ENCODE results near the gene CDCP2.
"Not testable (repeated sequence)": the region's sequence is repeated elsewhere in the genome, so short reads cannot be mapped to it uniquely, and the experiment has no call there.

The CDCP2 gene

DNA sequence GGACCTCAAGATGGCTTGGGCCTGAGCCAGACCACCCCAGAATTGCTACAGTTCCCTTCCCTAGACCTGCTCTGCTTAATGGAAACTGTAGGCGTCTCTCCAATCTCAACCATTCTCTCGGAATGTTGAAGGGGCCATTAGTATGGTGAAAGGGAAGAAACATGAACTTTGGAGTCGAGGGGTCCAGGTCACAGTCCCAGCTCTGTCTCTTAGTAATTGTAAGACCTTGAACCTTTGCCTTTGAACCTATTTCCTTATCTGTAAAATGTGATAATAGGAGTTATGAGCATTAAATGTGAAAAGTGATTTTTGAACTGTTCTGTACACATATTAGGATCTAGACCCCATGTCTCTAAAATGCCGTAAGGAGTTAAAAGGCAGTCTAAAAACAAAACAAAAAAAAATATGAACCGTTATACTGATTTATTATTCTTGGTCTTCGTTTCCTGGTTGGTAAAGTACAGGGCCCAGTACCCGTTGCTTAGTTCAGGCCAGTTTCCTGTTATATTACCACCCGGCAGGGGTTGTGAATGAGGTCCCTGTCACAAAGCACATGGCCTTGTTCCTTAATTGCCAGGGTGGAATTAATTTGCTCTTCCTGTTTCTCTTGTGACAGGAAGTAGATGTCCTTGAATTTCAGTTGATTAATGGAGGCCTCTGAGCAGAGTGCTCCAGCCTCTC is 57.1 kb downstream of the CDCP2 start:
- peaks cover 16 to 32% of the 10 kb centered on the region in 2 experiments for H3K4me1 ChIP-seq (ENCODE audit: control insufficient read depth in 1 of 2, insufficient read depth in 1 of 2, low read depth in 1 of 2, low read length in 1 of 2)
- H3K36me3 ChIP-seq, result peaks cover 25% of the 10 kb centered on the region
- H3K4me3 ChIP-seq (ENCODE audit: low read depth in 1 of 2, low read length in 1 of 2), result no peak overlapping the region
- H3K9me3 ChIP-seq, result no peaks in the 10 kb centered on the region
- H3K27me3 ChIP-seq, result no peaks in the 10 kb centered on the region
- TF ChIP-seq, protein P1, sequence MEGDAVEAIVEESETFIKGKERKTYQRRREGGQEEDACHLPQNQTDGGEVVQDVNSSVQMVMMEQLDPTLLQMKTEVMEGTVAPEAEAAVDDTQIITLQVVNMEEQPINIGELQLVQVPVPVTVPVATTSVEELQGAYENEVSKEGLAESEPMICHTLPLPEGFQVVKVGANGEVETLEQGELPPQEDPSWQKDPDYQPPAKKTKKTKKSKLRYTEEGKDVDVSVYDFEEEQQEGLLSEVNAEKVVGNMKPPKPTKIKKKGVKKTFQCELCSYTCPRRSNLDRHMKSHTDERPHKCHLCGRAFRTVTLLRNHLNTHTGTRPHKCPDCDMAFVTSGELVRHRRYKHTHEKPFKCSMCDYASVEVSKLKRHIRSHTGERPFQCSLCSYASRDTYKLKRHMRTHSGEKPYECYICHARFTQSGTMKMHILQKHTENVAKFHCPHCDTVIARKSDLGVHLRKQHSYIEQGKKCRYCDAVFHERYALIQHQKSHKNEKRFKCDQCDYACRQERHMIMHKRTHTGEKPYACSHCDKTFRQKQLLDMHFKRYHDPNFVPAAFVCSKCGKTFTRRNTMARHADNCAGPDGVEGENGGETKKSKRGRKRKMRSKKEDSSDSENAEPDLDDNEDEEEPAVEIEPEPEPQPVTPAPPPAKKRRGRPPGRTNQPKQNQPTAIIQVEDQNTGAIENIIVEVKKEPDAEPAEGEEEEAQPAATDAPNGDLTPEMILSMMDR (IDR thresholded peaks at IDR 0.05), result no peak
- peak overlapping the region; percentile 30 for H3K27ac ChIP-seq

DNA sequence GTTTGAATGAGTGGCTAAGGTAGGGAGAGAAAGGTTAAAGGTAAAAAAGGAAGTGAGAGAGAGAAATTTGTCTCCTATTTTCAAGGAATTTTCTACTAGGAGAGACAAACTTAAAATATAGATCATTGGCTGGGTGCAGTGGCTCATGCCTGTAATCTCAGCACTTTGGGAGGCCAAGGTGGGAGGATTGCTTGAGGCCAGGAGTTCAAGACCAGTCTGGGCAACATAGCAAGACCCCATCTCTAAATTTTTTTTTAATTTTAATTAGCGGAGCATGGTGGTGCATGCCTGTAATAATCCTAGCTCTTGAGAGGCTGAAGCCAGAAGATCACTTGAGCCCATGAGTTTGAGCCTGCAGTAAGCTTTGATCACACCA is 58.1 kb downstream of the CDCP2 start:
- H3K9me3 ChIP-seq; H3K4me3 ChIP-seq (ENCODE audit: low read depth in 1 of 2, low read length in 1 of 2); H3K27me3 ChIP-seq; H3K27ac ChIP-seq: not testable (repeated sequence)
- peaks cover 16 to 32% of the 10 kb centered on the region in 2 experiments for H3K4me1 ChIP-seq (ENCODE audit: control insufficient read depth in 1 of 2, insufficient read depth in 1 of 2, low read depth in 1 of 2, low read length in 1 of 2)
- peaks cover 27% of the 10 kb centered on the region for H3K36me3 ChIP-seq

DNA sequence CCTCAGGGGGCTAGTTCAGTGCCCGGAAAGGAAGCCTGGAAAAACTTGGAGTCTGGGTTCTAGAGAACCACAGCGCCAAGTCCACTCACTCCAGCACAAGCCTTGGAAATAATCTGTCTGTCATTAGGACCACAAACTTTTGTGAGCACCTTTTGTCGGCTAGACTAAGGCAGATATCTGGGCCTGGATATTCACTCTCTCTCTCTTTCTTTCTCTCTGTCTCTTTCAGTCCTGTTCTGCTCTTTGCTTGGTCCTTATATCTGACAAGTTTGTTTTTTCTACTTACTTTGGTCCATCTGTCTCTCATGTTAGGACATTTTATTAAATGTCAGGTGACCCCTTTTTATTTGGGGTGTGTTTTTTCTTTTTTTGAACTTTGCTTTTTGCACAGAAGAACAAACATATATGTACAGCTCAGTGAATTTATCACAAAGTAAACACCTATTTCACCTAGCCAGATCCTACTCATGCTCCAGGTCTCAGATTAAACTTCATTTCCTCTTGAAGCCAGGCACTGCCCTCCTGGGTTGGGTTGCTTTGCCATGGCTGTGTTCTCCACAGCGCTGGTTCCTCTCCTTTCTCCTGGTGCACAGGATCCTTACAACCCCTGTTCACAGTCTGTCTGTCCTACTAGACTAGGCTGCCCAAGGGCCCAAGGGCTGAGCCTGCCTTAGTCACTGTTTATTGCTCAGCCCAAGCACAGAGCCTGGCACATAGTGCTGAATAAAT is 58.6 kb downstream of the CDCP2 start:
- Histone ChIP-seq H3K36me3 (peaks cover 31% of the 10 kb centered on the region), H3K4me3 (ENCODE audit: low read depth in 1 of 2, low read length in 1 of 2) (no peak overlapping the region), H3K4me1 (ENCODE audit: control insufficient read depth in 1 of 2, insufficient read depth in 1 of 2, low read depth in 1 of 2, low read length in 1 of 2) (peaks cover 16 to 28% of the 10 kb centered on the region in 2 experiments), H3K27me3 (no peaks in the 10 kb centered on the region), H3K27ac (no peak overlapping the region), H3K9me3 (no peaks in the 10 kb centered on the region)
- TF ChIP-seq, protein P1 (IDR thresholded peaks at IDR 0.05), result no peak

DNA sequence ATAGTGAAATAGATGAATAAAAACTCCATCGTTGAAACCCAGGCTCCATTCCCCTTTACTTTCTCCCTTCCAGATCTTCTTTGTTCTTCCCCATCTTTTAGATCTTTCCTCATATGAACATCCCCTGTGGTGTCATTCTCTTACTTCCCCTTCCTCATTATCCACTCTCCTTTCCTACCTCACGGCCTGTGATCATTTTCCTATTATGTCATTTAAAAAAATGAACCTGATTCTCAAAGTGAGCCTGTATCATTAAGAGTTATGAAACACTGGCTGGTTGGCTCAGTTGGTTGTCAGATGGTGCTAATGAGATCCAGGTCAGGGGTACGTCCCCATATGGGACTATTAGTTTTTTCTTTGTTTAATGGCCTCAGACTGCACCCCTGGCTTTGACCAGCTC is 61.1 kb downstream of the CDCP2 start:
- Histone ChIP-seq H3K36me3 (peaks cover 27% of the 10 kb centered on the region), H3K4me3 (ENCODE audit: low read depth in 1 of 2, low read length in 1 of 2) (no peak overlapping the region), H3K27me3 (no peaks in the 10 kb centered on the region), H3K9me3 (no peaks in the 10 kb centered on the region), H3K4me1 (ENCODE audit: control insufficient read depth in 1 of 2, insufficient read depth in 1 of 2, low read depth in 1 of 2, low read length in 1 of 2) (peaks cover 16 to 25% of the 10 kb centered on the region in 2 experiments), H3K27ac (no peak overlapping the region)
- TF ChIP-seq, protein P1 (IDR thresholded peaks at IDR 0.05), result no peak

DNA sequence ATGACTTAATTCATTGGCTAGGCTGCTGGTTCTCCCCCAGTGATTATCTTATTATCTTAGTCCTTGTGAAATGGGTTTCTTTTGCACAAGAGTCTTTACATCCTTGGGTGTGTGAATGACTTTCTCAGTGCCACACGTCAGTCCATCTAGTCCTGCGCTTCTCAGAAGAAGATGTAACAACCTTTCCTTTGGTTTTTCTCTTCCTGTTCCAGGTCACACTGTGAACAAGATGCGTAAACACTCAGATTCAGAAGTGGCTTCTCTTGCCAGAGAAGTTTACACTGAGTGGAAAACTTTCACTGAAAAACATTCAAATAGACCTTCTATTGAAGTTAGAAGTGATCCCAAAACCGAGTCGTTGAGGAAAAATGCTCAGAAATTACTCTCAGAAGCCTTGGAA is 64.4 kb downstream of the CDCP2 start:
- no peaks in the 10 kb centered on the region for H3K9me3 ChIP-seq
- TF ChIP-seq, protein P1 (IDR thresholded peaks at IDR 0.05), result no peak

DNA sequence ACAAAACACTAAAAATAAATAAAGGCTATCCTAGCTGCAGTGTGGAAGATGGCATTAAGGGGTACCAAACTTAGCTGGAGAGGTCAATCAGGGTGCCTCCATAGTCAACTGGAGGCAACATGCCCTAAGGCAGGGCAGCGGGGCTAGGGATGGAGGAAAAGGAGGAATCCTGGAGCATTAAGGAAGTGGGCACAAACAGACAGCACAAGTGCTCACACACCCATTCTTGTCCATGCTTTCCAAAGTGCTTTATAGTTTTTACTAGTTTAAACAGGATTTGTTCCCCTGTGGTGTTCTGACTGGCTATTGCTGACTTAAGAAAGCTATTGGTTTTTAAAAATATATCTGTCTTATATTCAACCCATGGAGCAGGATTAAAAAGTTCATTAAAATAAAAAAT is 66.0 kb downstream of the CDCP2 start:
- H3K4me1 ChIP-seq (ENCODE audit: control insufficient read depth in 1 of 2, insufficient read depth in 1 of 2, low read depth in 1 of 2, low read length in 1 of 2), result peaks cover 5 to 8% of the 10 kb centered on the region in 2 experiments
- TF ChIP-seq, protein P1 (IDR thresholded peaks at IDR 0.05), result no peak
- H3K4me3 ChIP-seq (ENCODE audit: low read depth in 1 of 2, low read length in 1 of 2), result no peak overlapping the region
- H3K9me3 ChIP-seq, result no peaks in the 10 kb centered on the region
- peaks cover 21% of the 10 kb centered on the region for H3K36me3 ChIP-seq
- no peaks in the 10 kb centered on the region for H3K27me3 ChIP-seq
- no peak overlapping the region for H3K27ac ChIP-seq

More for the DNA sequence above, 64.4 kb downstream of the CDCP2 start:
- Histone ChIP-seq H3K4me3 (ENCODE audit: low read depth in 1 of 2, low read length in 1 of 2) (no peak overlapping the region), H3K36me3 (peaks cover 29% of the 10 kb centered on the region), H3K27me3 (no peaks in the 10 kb centered on the region), H3K4me1 (ENCODE audit: control insufficient read depth in 1 of 2, insufficient read depth in 1 of 2, low read depth in 1 of 2, low read length in 1 of 2) (peaks cover 6 to 10% of the 10 kb centered on the region in 2 experiments), H3K27ac (no peak overlapping the region)
